HK-2 (cell line): ENCODE measurements around the gene NRCAM.
A peak's percentile ranks its signal among the peaks of the same experiment; 100 is the strongest.
"Not testable (repeated sequence)": the region's sequence is repeated elsewhere in the genome, so short reads cannot be mapped to it uniquely, and the experiment has no call there.

Source experiments
- DNase-seq: peaks from one replicate; pipeline ENCODE4 v3.0.0-alpha.2; 2018; ENCODE audit not compliant: unreplicated experiment

Gene NRCAM

GRCh38 chr7:108402865-108403264 is 53.4 kb downstream of the NRCAM start:
- DNase-seq, result no peak

- no peak for DNase-seq
These were observed 60.2 kb downstream of the NRCAM start for GRCh38 chr7:108396080-108396479.

GRCh38 chr7:108395426-108395825 is 60.8 kb downstream of the NRCAM start:
- no peak for DNase-seq

- DNase-seq, result not testable (repeated sequence)
These were observed 63.1 kb downstream of the NRCAM start for GRCh38 chr7:108393097-108393496.

- DNase-seq, result not testable (repeated sequence)
These were observed 68.5 kb downstream of the NRCAM start for GRCh38 chr7:108387686-108388085.

- DNase-seq, result no peak
These were observed 70.3 kb downstream of the NRCAM start for GRCh38 chr7:108385834-108386422.

- DNase-seq, result no peak
These were observed 71.3 kb downstream of the NRCAM start for GRCh38 chr7:108384716-108385483.

GRCh38 chr7:108382932-108383331 is 73.3 kb downstream of the NRCAM start:
- DNase-seq, result no peak

GRCh38 chr7:108380517-108380916 is 75.7 kb downstream of the NRCAM start:
- DNase-seq, result no peak

- DNase-seq, result no peak
These were observed 80.0 kb downstream of the NRCAM start for GRCh38 chr7:108376206-108376605.

- no peak for DNase-seq
These were observed 80.6 kb downstream of the NRCAM start for GRCh38 chr7:108375668-108376067.

- no peak for DNase-seq
These were observed 81.3 kb downstream of the NRCAM start for GRCh38 chr7:108374899-108375298.

- no peak for DNase-seq
These were observed 83.6 kb downstream of the NRCAM start for GRCh38 chr7:108372618-108373017.

GRCh38 chr7:108370616-108371015 is 85.6 kb downstream of the NRCAM start:
- no peak for DNase-seq

GRCh38 chr7:108368466-108368865 is 87.8 kb downstream of the NRCAM start:
- DNase-seq, result no peak

GRCh38 chr7:108367946-108368345 is 88.3 kb downstream of the NRCAM start:
- DNase-seq, result no peak

- DNase-seq, result no peak
These were observed 88.9 kb downstream of the NRCAM start for GRCh38 chr7:108367314-108367713.

GRCh38 chr7:108363659-108364058 is 92.6 kb downstream of the NRCAM start:
- no peak for DNase-seq

GRCh38 chr7:108360058-108360800 is 96.0 kb downstream of the NRCAM start:
- DNase-seq, result no peak

- no peak for DNase-seq
These were observed 97.7 kb downstream of the NRCAM start for GRCh38 chr7:108358553-108358952.

- DNase-seq, result no peak
These were observed 104.5 kb downstream of the NRCAM start for GRCh38 chr7:108351729-108352131.

GRCh38 chr7:108348913-108349312 is 107.3 kb downstream of the NRCAM start:
- no peak for DNase-seq

GRCh38 chr7:108347616-108348015 is 108.6 kb downstream of the NRCAM start:
- DNase-seq, result peak; percentile 28
